HG03558 (cell line): ENCODE data around the gene SRRD.
"Not testable (repeated sequence)": the region's sequence is repeated elsewhere in the genome, so short reads cannot be mapped to it uniquely, and the experiment has no call there.

Experiments
- ATAC-seq: cut with Tn5 transposase; IDR thresholded peaks from one replicate; pipeline ENCODE4 v1.9.1; 2021; ENCODE audit warnings: moderate number of reproducible peaks; ENCODE audit not compliant: unreplicated experiment; ENCODE audit errors: extremely low read depth

SRRD gene, protein sequence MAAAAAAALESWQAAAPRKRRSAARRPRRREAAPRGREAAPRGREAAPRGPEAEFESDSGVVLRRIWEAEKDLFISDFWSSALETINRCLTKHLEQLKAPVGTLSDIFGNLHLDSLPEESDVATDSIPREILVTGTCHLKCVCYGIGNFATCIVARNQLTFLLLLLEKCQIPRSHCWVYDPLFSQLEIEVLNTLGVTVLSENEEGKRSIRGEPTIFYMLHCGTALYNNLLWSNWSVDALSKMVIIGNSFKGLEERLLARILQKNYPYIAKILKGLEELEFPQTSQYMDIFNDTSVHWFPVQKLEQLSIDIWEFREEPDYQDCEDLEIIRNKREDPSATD

DNA sequence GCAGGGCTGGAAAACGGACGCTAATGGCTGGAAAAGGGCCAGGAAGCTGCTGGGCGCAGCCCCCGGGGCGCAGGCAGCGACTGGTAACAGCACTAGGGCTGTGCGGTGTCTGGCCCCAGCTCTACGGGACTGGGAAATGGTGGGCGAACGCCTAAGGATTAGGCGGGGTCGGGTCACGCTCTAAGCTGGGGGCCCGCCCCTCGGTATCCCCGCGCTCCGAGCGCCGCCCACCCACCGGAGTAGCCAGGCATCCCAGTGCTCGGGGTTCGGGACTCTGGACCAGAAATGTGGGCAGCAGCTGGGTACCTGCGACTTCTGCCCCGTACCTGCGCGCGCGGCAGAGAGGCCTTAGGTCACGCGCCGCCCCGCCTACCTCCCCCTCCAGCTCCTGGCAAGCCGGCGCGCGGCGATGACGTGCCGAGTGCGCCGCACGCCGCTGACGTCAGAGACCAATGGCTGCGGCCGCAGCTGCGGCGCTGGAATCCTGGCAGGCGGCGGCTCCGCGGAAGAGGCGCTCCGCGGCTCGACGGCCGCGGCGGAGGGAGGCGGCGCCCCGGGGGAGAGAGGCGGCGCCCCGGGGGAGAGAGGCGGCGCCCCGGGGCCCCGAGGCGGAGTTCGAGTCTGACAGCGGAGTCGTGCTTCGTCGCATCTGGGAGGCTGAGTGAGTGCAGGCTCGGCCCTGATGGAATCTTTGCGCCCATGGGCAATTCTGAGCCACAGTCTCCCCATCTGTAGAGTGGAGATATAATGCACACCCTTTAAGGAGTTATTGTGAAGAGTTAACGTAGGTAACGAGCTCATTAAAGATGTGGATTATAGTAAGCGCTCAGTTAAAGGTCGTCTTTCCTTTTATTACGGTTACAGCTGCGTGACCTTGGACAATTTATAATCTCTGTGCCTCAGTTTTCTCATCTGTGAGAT lies at the start of gene SRRD, which contains the start of gene HPS4:
SRRD (plus strand) TSS at position 439 of the 921 bp plus-strand sequence; CDS start at position 453, 14 bp downstream.
HPS4 (minus strand) TSS at position 345 of the 921 bp plus-strand sequence. CDS start 2,021 bp downstream, outside the sequence.
- ATAC-seq, result peak; percentile 36

DNA sequence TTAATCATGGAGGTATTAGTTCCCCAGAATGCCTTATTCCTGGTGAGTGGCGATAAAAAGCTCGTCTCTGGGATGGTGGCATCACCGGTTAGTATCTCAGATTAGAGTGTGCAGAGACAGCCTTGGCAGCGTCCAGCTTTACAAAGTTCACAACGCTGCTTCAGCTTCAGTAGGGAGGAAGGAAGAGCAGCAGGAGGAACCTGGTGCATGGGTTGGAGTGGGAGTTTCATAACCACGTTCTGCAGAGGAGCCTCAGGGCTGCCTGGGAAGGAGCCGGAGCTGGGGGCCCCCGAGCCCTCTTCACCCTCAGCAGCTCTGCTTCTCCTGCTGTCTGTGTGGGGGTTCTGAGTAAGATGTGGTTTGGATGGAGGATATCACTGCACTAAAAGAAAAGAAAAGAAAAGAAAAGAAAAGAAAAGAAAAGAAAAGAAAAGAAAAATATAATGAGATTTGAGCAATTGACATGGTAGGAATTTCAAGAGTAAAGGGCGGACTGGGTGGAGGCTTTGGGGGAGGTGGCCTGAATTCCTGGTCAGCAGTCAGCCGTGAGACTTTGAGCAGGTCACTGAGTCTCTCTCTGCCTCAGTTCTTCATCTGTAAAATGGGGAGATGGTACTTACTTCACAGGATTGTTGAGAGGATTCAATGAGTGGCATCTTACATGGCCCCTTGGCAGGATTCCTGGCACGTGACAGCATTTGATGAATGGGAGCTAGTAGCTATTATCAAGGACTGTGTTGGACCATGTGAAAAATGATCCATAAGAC lies 48.2 kb upstream of the SRRD start:
- ATAC-seq, result no peak

GRCh38 chr22:26436903-26437515 lies 46.7 kb upstream of the SRRD start:
- ATAC-seq, result no peak

GRCh38 chr22:26437694-26438392 lies 45.8 kb upstream of the SRRD start:
- ATAC-seq, result no peak

GRCh38 chr22:26438776-26439175 lies 44.9 kb upstream of the SRRD start:
- ATAC-seq, result not testable (repeated sequence)

GRCh38 chr22:26439559-26439958 lies 44.1 kb upstream of the SRRD start:
- no peak for ATAC-seq

DNA sequence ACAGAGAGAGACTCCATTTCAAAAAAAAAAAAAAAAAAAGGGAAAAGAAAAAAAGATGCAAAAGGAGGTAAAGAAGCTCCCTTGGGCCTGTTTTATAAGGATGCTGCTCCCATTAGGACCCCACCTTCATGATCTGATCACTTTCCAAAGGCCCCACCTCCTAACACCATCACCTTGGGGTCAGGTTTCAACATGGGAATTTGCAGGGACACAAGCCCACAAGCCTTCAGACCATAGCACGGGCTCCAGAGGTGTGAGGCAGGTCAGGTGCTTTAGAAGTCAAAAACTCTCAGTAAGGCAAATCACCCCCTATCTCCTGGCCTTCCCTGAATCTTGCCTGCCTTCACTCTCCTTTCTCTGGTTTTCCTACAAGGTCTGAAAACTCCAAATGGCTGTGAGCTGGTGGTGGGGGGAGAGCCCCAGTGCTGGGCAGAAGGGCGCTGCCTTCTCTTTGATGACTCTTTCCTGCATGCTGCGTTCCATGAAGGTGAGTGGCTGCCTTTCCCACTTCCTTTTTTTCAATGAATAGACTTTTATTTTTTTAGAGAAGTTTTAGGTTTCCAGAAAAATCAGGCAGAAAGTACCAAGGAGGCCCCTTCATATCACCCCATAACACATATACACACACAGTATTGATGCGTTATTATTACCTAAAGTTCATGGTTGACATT lies 41.5 kb upstream of the SRRD start:
- no peak for ATAC-seq

DNA sequence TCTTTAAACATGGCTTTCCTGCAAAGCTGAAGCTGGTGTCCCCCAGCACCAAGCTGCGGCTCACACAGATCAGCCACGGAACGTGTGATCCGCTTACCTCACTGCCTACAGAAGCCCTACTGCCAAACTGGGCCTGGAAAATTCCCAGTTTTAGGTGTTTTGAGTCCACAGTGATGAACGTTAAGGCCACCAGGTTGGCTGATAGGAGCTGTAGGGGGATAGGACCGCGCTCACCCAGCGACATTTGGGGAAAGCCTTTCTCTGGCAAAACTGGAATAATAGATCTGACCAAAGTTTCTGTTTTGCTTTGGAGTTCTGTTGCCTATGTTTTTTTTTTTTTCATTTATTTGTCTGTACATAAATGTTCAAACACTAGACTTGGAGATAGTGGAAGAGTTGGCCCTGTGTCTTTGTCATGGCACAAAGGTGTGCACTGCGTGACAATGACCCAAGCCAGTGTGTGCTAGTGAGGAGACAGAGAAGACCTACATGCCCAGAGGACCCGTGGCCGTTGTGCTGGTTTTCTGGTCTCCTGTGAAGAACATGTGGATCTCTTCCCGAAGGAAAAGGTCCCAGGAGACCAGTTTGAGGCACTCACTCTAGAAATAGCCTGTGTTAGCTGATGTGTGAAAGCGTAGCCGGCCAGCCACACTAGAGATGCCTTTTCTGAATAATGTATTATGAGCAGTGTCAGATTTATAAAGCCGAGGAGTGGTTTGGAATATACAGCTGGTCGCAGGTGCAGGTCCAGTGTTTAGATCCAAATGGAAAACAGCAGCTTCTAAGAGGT lies 39.6 kb upstream of the SRRD start:
- no peak for ATAC-seq

- no peak for ATAC-seq
These were observed 38.9 kb upstream of the SRRD start for GRCh38 chr22:26444777-26445176.

DNA sequence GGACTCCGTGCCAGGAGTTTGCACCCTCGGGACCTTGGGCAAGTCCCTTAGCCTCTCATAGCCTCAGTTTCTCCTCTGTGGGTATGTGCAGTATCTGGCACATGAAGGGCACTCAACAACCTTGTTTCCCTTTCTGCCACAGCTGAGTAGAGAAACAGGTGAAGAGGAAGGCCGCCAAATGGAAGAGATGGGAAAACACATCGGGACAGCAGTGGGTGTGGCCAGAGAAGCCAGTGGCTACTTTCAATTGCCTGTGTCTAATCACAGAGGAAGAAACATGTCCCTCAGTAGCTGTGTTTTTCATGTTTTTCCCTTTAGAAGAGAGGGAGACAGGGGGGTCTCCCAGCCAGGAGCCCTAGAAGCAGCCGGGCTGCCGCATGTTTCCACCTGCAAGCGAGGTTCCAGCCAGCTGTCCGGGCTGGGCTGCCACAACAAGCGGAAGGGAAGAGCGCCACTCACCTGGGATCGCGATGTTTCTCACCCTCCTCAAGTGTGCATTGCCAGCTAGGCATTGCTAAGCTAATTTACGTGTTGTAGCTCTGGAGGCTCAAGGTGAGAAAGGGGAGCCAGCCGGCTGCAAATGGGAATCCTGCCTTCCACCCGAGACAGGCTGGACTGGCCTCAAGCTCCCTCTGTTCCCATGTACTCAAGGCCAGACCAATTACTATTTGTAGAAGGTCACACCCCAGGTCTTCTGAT lies 38.0 kb upstream of the SRRD start:
- ATAC-seq, result no peak

GRCh38 chr22:26446808-26447515 lies 36.7 kb upstream of the SRRD start:
- no peak for ATAC-seq

GRCh38 chr22:26447584-26448329 lies 35.9 kb upstream of the SRRD start:
- no peak for ATAC-seq

DNA sequence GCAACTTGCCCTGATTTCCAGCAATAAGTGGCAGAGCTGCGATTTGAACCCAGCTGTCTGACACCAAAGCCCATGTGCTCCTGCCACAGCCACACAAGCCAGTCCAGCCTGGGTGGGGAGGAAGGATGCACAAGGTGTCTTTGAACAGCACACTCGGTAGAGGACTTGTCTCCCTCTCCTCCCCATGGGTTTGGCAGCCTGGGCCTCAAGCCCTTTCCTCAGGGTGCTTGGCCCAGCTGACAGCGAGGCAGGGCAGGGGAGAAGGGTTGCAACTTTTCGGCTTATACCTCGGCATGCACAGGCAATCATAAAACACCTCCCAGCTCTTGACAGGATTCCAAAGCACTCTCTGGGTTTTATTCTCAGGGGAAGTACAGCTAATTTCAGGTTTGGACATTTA lies 35.3 kb upstream of the SRRD start:
- no peak for ATAC-seq

- no peak for ATAC-seq
These were observed 34.7 kb upstream of the SRRD start for GRCh38 chr22:26448941-26449340.

DNA sequence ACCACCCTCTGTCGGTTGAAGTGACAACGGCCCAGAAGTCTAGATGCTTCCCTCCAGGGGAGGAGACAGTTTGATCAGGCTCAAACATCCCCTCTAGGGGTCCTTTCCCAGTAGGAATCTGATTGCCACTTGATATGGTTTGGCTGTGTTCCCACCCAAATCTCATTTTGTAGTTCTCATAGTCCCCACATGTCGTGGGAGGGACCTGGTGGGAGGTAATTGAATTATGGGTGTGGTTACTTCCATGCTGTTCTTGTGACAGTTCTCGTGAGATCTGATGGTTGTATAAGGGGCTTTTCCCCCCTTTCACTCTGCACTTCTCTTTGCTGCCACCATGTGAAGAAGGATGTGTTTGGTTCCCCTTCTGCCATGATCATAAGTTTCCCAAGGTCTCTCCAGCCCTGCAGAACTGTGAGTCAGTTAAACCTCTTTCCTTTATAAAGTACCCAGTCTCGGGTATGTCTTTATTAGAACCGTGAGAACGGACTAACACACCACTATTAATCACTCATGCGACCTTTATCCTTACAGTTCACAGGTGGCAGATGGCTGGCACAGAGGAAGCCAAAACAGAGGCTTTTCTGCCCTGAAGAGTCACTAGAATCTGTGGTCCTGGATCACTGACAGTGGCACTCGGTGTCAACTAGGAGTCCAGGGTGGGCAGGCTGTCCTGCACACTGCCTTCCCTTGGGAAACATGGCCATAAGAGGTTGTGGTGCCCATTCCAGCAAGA lies 33.1 kb upstream of the SRRD start:
- ATAC-seq, result no peak
